NT2/D1 (cell line): ENCODE measurements around the gene ECI2.

ENCODE experiments used
- YY1 ChIP-seq: IDR thresholded peaks from 2 replicates; pipeline ENCODE4 v1.6.1; 2011; ENCODE audit not compliant: insufficient read length, insufficient read depth
- ZNF274 ChIP-seq: IDR thresholded peaks from 2 replicates; pipeline ENCODE4 v1.6.1; 2011; ENCODE audit warnings: mild to moderate bottlenecking, low read depth, low read length

GRCh38 chr6:4167833-4168232 lies 32.5 kb upstream of the ECI2 start:
- TF ChIP-seq YY1 = no peak
- TF ChIP-seq ZNF274 = no peak
